ENCODE data around the gene POLR3E. TPM values are rescaled to one million over a fixed set of nuclear protein-coding genes. Genes with fewer than 3 reads are reported as not detected.

POLR3E gene
- total RNA-seq, 1 donor from 2014 or later, result 32.5 TPM

- Mint-ChIP-seq H3K4me1 (ENCODE audit: low read depth, unreplicated experiment) (no peaks in the 10 kb centered on the region), H3K9me3 (ENCODE audit: unreplicated experiment) (peaks cover 3% of the 10 kb centered on the region), H3K36me3 (ENCODE audit: low read depth, unreplicated experiment) (peaks cover 40% of the 10 kb centered on the region)
Observed at GRCh38 chr16:22252317-22252716, 44.9 kb upstream of the POLR3E start.

GRCh38 chr16:22253272-22253671 lies 43.9 kb upstream of the POLR3E start:
- Histone ChIP-seq H3K4me2 (ENCODE audit: low read length) (no peak overlapping the region), H4K20me1 (ENCODE audit: insufficient read depth, low read length) (no peaks in the 10 kb centered on the region), H3K36me3 (ENCODE audit: insufficient read depth, low read length) (peaks cover 11% of the 10 kb centered on the region), H3K27ac (ENCODE audit: low read depth, low read length) (no peak overlapping the region), H3K9ac (ENCODE audit: low read length) (no peak overlapping the region), H3K27me3 (ENCODE audit: insufficient read depth, low read length) (no peaks in the 10 kb centered on the region), H3K4me1 (ENCODE audit: insufficient read depth, low read length) (no peaks in the 10 kb centered on the region), H3K79me2 (ENCODE audit: insufficient read depth, low read length) (no peaks in the 10 kb centered on the region), H3K9me3 (ENCODE audit: insufficient read depth, low read depth, low read length) (peaks cover 4% of the 10 kb centered on the region), H2AFZ (ENCODE audit: low read depth, low read length) (no peak overlapping the region), H3K4me3 (ENCODE audit: insufficient read depth, low read depth, low read length) (no peak overlapping the region)
- TF ChIP-seq EZH2 (IDR thresholded peaks at IDR 0.05; ENCODE audit: insufficient read depth, low read length), result no peak
- TF ChIP-seq CTCF (IDR thresholded peaks at IDR 0.05; ENCODE audit: insufficient read depth, low read depth, low read length), result no peak
- Mint-ChIP-seq H3K27ac (ENCODE audit: unreplicated experiment) (no peak overlapping the region), H3K4me1 (ENCODE audit: low read depth, unreplicated experiment) (no peaks in the 10 kb centered on the region), H3K36me3 (ENCODE audit: low read depth, unreplicated experiment) (peaks cover 41% of the 10 kb centered on the region), H3K4me3 (ENCODE audit: unreplicated experiment) (no peak overlapping the region), H3K27me3 (ENCODE audit: low read depth, unreplicated experiment) (no peaks in the 10 kb centered on the region), H3K9me3 (ENCODE audit: unreplicated experiment) (peaks cover 3% of the 10 kb centered on the region)
- FAIRE-seq (no peak), DNase-seq (ENCODE audit: low read depth) (no peak)

More at GRCh38 chr16:22252317-22252716, 44.9 kb upstream of the POLR3E start:
- Histone ChIP-seq H3K9ac (ENCODE audit: low read length) (no peak overlapping the region), H3K4me2 (ENCODE audit: low read length) (no peak overlapping the region), H3K36me3 (ENCODE audit: insufficient read depth, low read length) (peaks cover 10% of the 10 kb centered on the region), H2AFZ (ENCODE audit: low read depth, low read length) (no peak overlapping the region), H3K9me3 (ENCODE audit: insufficient read depth, low read depth, low read length) (peaks cover 4% of the 10 kb centered on the region), H3K4me1 (ENCODE audit: insufficient read depth, low read length) (no peaks in the 10 kb centered on the region), H3K4me3 (ENCODE audit: insufficient read depth, low read depth, low read length) (no peak overlapping the region), H3K27ac (ENCODE audit: low read depth, low read length) (no peak overlapping the region), H3K27me3 (ENCODE audit: insufficient read depth, low read length) (no peaks in the 10 kb centered on the region), H4K20me1 (ENCODE audit: insufficient read depth, low read length) (no peaks in the 10 kb centered on the region), H3K79me2 (ENCODE audit: insufficient read depth, low read length) (no peaks in the 10 kb centered on the region)
- no peaks in the 10 kb centered on the region for H3K27me3 Mint-ChIP-seq (ENCODE audit: low read depth, unreplicated experiment)
- FAIRE-seq (no peak), DNase-seq (ENCODE audit: low read depth) (no peak)
- no peak overlapping the region for H3K27ac Mint-ChIP-seq (ENCODE audit: unreplicated experiment)
- H3K4me3 Mint-ChIP-seq (ENCODE audit: unreplicated experiment), result no peak overlapping the region
- no peak for TF ChIP-seq CTCF (IDR thresholded peaks at IDR 0.05; ENCODE audit: insufficient read depth, low read depth, low read length)
- no peak for TF ChIP-seq EZH2 (IDR thresholded peaks at IDR 0.05; ENCODE audit: insufficient read depth, low read length)

GRCh38 chr16:22255335-22255734 lies 41.9 kb upstream of the POLR3E start:
- no peak overlapping the region for H3K4me3 ChIP-seq (ENCODE audit: insufficient read depth, low read depth, low read length)
- no peak for TF ChIP-seq CTCF (IDR thresholded peaks at IDR 0.05; ENCODE audit: insufficient read depth, low read depth, low read length)
- no peak for TF ChIP-seq EZH2 (IDR thresholded peaks at IDR 0.05; ENCODE audit: insufficient read depth, low read length)
- no peak overlapping the region for H3K27ac Mint-ChIP-seq (ENCODE audit: unreplicated experiment)
- H3K4me1 Mint-ChIP-seq (ENCODE audit: low read depth, unreplicated experiment), result no peaks in the 10 kb centered on the region
- H3K27me3 Mint-ChIP-seq (ENCODE audit: low read depth, unreplicated experiment), result no peaks in the 10 kb centered on the region
- peaks cover 6% of the 10 kb centered on the region for H3K9me3 Mint-ChIP-seq (ENCODE audit: unreplicated experiment)
- no peak for FAIRE-seq
- peaks cover 44% of the 10 kb centered on the region for H3K36me3 Mint-ChIP-seq (ENCODE audit: low read depth, unreplicated experiment)
- no peak for DNase-seq (ENCODE audit: low read depth)
- no peak overlapping the region for H3K4me3 Mint-ChIP-seq (ENCODE audit: unreplicated experiment)
- H3K9ac ChIP-seq (ENCODE audit: low read length), result no peak overlapping the region
- no peaks in the 10 kb centered on the region for H3K79me2 ChIP-seq (ENCODE audit: insufficient read depth, low read length)
- H3K27ac ChIP-seq (ENCODE audit: low read depth, low read length), result no peak overlapping the region
- H3K36me3 ChIP-seq (ENCODE audit: insufficient read depth, low read length), result peaks cover 28% of the 10 kb centered on the region
- no peak overlapping the region for H3K4me2 ChIP-seq (ENCODE audit: low read length)
- no peaks in the 10 kb centered on the region for H3K4me1 ChIP-seq (ENCODE audit: insufficient read depth, low read length)
- H3K27me3 ChIP-seq (ENCODE audit: insufficient read depth, low read length), result no peaks in the 10 kb centered on the region
- H3K9me3 ChIP-seq (ENCODE audit: insufficient read depth, low read depth, low read length), result peaks cover 8% of the 10 kb centered on the region
- no peak overlapping the region for H2AFZ ChIP-seq (ENCODE audit: low read depth, low read length)
- H4K20me1 ChIP-seq (ENCODE audit: insufficient read depth, low read length), result no peaks in the 10 kb centered on the region

Measured in astrocyte (in vitro differentiated cells and primary cell).